GM23248 (cell line): ENCODE results near the gene ETF1. TPM values are rescaled to one million over a fixed set of nuclear protein-coding genes. Genes with fewer than 3 reads are reported as not detected.

Source experiments
- DNase-seq: peaks from one replicate; pipeline ENCODE4 v3.0.0-alpha.2; 2015
- H2AFZ ChIP-seq: fragments of 200-600 bp; sonication (generic); 2 replicates; pipeline ENCODE4 v1.6.1; 2016; ENCODE audit warnings: antibody characterized with exemption
- H3F3A ChIP-seq: fragments of 200-600 bp; sonication (generic); 2 replicates; pipeline ENCODE4 v1.6.1; 2016; ENCODE audit warnings: mild to moderate bottlenecking, antibody characterized with exemption, mixed run types; ENCODE audit not compliant: insufficient read depth
- H3K27ac ChIP-seq: fragments of 200-600 bp; sonication (generic); 2 replicates; pipeline ENCODE4 v1.5.1; 2016; ENCODE audit warnings: mild to moderate bottlenecking
- H3K27me3 ChIP-seq: fragments of 200-600 bp; sonication (generic); replicated peaks from 2 replicates; pipeline ENCODE4 v1.6.1; 2016; ENCODE audit warnings: mild to moderate bottlenecking; ENCODE audit not compliant: insufficient read depth
- H3K36me3 ChIP-seq: fragments of 200-600 bp; sonication (generic); 2 replicates; pipeline ENCODE4 v1.6.1; 2016; ENCODE audit warnings: low read depth, mild to moderate bottlenecking
- H3K4me1 ChIP-seq: fragments of 200-600 bp; sonication (generic); 2 replicates; pipeline ENCODE4 v1.6.1; 2016; ENCODE audit warnings: mild to moderate bottlenecking; ENCODE audit not compliant: insufficient read depth
- H3K4me2 ChIP-seq: fragments of 200-600 bp; sonication (generic); one replicate; pipeline ENCODE4 v1.6.1; 2016; ENCODE audit warnings: mild to moderate bottlenecking; ENCODE audit not compliant: unreplicated experiment
- H3K4me3 ChIP-seq: fragments of 200-600 bp; sonication (generic); 2 replicates; pipeline ENCODE4 v1.5.1; 2016; ENCODE audit warnings: mild to moderate bottlenecking
- H3K79me2 ChIP-seq: fragments of 200-600 bp; sonication (generic); 2 replicates; pipeline ENCODE4 v1.6.1; 2016; ENCODE audit warnings: mild to moderate bottlenecking; ENCODE audit not compliant: insufficient read depth
- H3K9ac ChIP-seq: fragments of 200-600 bp; sonication (generic); 2 replicates; pipeline ENCODE4 v1.6.1; 2016; ENCODE audit warnings: mild to moderate bottlenecking
- H3K9me2 ChIP-seq: fragments of 200-600 bp; sonication (generic); 2 replicates; pipeline ENCODE4 v1.6.1; 2016; ENCODE audit warnings: mixed run types, mild to moderate bottlenecking, moderate library complexity; ENCODE audit not compliant: insufficient read depth
- H3K9me3 ChIP-seq: fragments of 200-600 bp; sonication (generic); one replicate; pipeline ENCODE4 v1.6.1; 2017; ENCODE audit warnings: low read depth
- H4K20me1 ChIP-seq: fragments of 200-600 bp; sonication (generic); 2 replicates; pipeline ENCODE4 v1.6.0; 2016; ENCODE audit not compliant: insufficient read depth
- EZH2 ChIP-seq: fragments of 200-600 bp; sonication (generic); IDR thresholded peaks from 2 replicates; pipeline ENCODE4 v1.6.1; 2018; ENCODE audit warnings: antibody characterized with exemption, mild to moderate bottlenecking; ENCODE audit not compliant: insufficient read depth, poor library complexity, severe bottlenecking
- EZH2phosphoT487 ChIP-seq: fragments of 200-600 bp; sonication (generic); IDR thresholded peaks from 2 replicates; pipeline ENCODE4 v1.6.1; 2018; ENCODE audit warnings: antibody characterized with exemption, moderate library complexity, mild to moderate bottlenecking, low read depth; ENCODE audit not compliant: insufficient read depth
- WGBS, 2 experiments: methylation state at CpG; one replicate each; pipeline ENCODE4 v1.1.6; 2015 to 2017; ENCODE audit warnings: low lambda C conversion rate in 2 of 2, low coverage in 1 of 2; ENCODE audit errors: missing lambda C conversion rate in 2 of 2; 5-methylcytosine and 5-hydroxymethylcytosine counted together
- in situ Hi-C: fragments of 300-500 bp; cut with MboI; formaldehyde crosslinking; loops from 2 replicates; pipeline ENCODE4 v1.15.0; 2020
- polyA plus RNA-seq: library from polyadenylated mRNA; unstranded; fragments of >200 nt; fragmentation: Nextera tagmentation; extraction: Ambion mirVana; gene quantifications from 2 replicates; pipeline ENCODE4 v1.2.1, GENCODE V29; 2016
- total RNA-seq: library from RNA; depleted of rRNA; stranded (reverse); fragments of >200 nt; shearing (Covaris generic); gene quantifications from 2 replicates; pipeline ENCODE4 v1.2.3, GENCODE V29; 2014

Gene ETF1
- total and polyA plus RNA-seq, 2 experiments from 2014 or later: 74.1 to 124 TPM

- Histone ChIP-seq H3K27me3 (no peaks in the 10 kb centered on the region), H3K4me3 (no peak overlapping the region), H2AFZ (no peak overlapping the region), H3K27ac (peak overlapping the region; percentile 12; the same call in 1 of the 2 replicates), H3K79me2 (peaks cover 17% of the 10 kb centered on the region), H3K36me3 (peaks cover 20% of the 10 kb centered on the region; the same call in 1 of the 2 replicates), H3K9me2 (no peaks in the 10 kb centered on the region), H3K4me2 (no peak overlapping the region), H3K4me1 (peaks cover 40% of the 10 kb centered on the region), H3K9ac (0 out of 2 replicates have a peak overlapping the region, but pooled peaks have one; percentile 17), H3K9me3 (no peaks in the 10 kb centered on the region), H4K20me1 (no peaks in the 10 kb centered on the region), H3F3A (peaks cover 40% of the 10 kb centered on the region)
- WGBS, 2 experiments: 17 to 20% methylated on average over 6 of the region's 6 CpGs
- in situ Hi-C loops: no loop called here
- peak; percentile 80 for DNase-seq
- TF ChIP-seq EZH2phosphoT487: no peak
- no peak for TF ChIP-seq EZH2
These were observed 39.4 kb downstream of the ETF1 start for GRCh38 chr5:138503487-138504270.

DNA sequence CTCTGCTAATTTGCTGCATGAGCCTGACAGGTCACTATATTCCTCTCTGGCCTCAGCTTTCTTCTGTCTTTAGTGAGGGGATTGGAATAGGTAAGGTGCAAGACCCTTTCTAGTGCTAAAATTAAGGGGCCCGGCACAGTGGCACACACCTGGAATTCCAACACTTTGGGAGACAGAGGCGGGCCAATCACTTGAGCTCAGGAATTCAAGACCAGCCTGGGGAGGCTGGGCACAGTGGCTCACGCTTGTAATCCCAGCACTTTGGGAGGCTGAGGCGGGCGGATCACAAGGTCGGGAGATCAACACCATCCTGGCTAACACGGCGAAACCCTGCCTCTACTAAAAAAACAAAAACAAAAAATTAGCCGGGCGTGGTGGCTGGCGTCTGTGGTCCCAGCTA is 40.5 kb downstream of the ETF1 start:
- H3F3A ChIP-seq: peaks cover 29% of the 10 kb centered on the region
- H3K4me2 ChIP-seq: no peak overlapping the region
- H3K9me3 ChIP-seq: no peaks in the 10 kb centered on the region
- H3K4me1 ChIP-seq: peaks cover 30% of the 10 kb centered on the region
- H3K27ac ChIP-seq: no peak overlapping the region
- WGBS, 2 experiments: 77 to 90% methylated on average over 11 of the region's 11 CpGs
- no peak for TF ChIP-seq EZH2
- TF ChIP-seq EZH2phosphoT487: no peak
- no peaks in the 10 kb centered on the region for H3K27me3 ChIP-seq
- H4K20me1 ChIP-seq: no peaks in the 10 kb centered on the region
- H2AFZ ChIP-seq: no peak overlapping the region
- H3K36me3 ChIP-seq: peaks cover 12% of the 10 kb centered on the region; the same call in 1 of the 2 replicates
- H3K9ac ChIP-seq: no peak overlapping the region
- no peaks in the 10 kb centered on the region for H3K9me2 ChIP-seq
- H3K79me2 ChIP-seq: peaks cover 12% of the 10 kb centered on the region
- no peak for DNase-seq
- in situ Hi-C loops: no loop called here
- no peak overlapping the region for H3K4me3 ChIP-seq

DNA sequence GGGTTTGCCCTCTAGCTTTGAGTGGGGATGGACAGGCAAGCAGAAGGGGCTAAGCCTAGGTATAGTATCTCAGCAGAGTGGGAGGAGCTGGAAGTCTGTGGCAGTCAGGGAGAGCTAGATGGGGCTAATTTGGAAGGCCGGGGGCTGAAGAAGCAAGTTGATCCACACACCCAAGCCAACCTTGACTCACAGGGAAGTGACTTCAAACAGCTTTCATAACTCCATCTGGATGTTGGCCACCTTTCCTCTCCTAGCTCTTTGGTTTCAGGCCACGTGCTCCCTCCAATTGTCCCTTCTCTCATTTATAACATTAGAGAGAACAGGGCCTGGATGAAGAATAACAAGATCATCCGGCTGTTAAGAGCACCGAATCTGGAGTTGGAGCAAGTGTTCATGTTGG is 40.9 kb downstream of the ETF1 start:
- Histone ChIP-seq H2AFZ (no peak overlapping the region), H3K27ac (no peak overlapping the region), H3K4me3 (no peak overlapping the region), H3K27me3 (no peaks in the 10 kb centered on the region), H3F3A (peaks cover 29% of the 10 kb centered on the region), H3K4me1 (peaks cover 27% of the 10 kb centered on the region), H3K79me2 (peaks cover 12% of the 10 kb centered on the region), H4K20me1 (no peaks in the 10 kb centered on the region), H3K4me2 (no peak overlapping the region), H3K9me2 (no peaks in the 10 kb centered on the region), H3K9me3 (no peaks in the 10 kb centered on the region), H3K36me3 (peaks cover 12% of the 10 kb centered on the region; the same call in 1 of the 2 replicates), H3K9ac (no peak overlapping the region)
- DNase-seq: peak; percentile 74
- TF ChIP-seq EZH2phosphoT487 (no peak), EZH2 (no peak)
- in situ Hi-C loops: no loop called here
- WGBS, 2 experiments: 57 to 69% methylated on average over 4 of the region's 4 CpGs

DNA sequence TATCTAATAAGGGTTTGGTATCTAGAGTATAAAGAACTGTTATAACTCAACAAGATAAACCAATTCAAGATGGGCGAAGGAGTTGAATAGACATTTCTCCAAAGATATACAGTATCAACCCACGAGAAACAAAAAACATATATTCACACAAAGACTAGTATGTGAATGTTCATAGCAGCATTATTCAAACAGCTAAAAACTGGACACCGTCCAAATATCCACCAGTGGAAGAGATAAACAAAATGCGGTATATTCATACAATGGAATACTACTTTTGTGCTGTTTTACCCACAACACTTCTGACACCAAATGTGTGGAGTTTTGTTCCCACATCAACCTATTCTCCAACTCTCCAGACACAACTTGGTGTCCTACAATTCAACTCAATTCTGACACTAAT is 44.7 kb downstream of the ETF1 start:
- H3K36me3 ChIP-seq: no peaks in the 10 kb centered on the region
- peaks cover 9% of the 10 kb centered on the region; the same call in 1 of the 2 replicates for H3F3A ChIP-seq
- H3K4me3 ChIP-seq: no peak overlapping the region
- H3K4me2 ChIP-seq: no peak overlapping the region
- H3K9me2 ChIP-seq: no peaks in the 10 kb centered on the region
- no peak for DNase-seq
- 83 to 88% methylated on average over 4 of the region's 4 CpGs for WGBS, 2 experiments
- no peaks in the 10 kb centered on the region for H3K27me3 ChIP-seq
- no peaks in the 10 kb centered on the region for H4K20me1 ChIP-seq
- H3K9me3 ChIP-seq: no peaks in the 10 kb centered on the region
- H3K9ac ChIP-seq: no peak overlapping the region
- H3K4me1 ChIP-seq: peaks cover 19% of the 10 kb centered on the region
- TF ChIP-seq EZH2 (no peak), EZH2phosphoT487 (no peak)
- no peaks in the 10 kb centered on the region for H3K79me2 ChIP-seq
- in situ Hi-C loops: no loop called here
- no peak overlapping the region for H2AFZ ChIP-seq
- H3K27ac ChIP-seq: no peak overlapping the region
